OCI-LY3 (cell line): ENCODE results near the gene CYSTM1.
A peak's percentile ranks its signal among the peaks of the same experiment; 100 is the strongest.

ENCODE experiments used
- CTCF ChIP-seq: fragments of 200-600, 300-600 bp; sonication (generic); IDR thresholded peaks from 2 replicates; pipeline ENCODE4 v1.5.1; 2014; ENCODE audit warnings: antibody characterized with exemption, low read length, low read depth
- EZH2phosphoT487 ChIP-seq: fragments of 200-600 bp; shearing (Covaris generic); IDR thresholded peaks from 2 replicates; pipeline ENCODE4 v1.6.1; 2018; ENCODE audit warnings: antibody characterized with exemption, mixed run types, low read depth

- TF ChIP-seq CTCF (peak; percentile 73), EZH2phosphoT487 (no peak)
Measured at GRCh38 chr5:140157032-140157781, 17.8 kb upstream of the CYSTM1 start.
